ENCODE data around the gene ELL2.

DNA sequence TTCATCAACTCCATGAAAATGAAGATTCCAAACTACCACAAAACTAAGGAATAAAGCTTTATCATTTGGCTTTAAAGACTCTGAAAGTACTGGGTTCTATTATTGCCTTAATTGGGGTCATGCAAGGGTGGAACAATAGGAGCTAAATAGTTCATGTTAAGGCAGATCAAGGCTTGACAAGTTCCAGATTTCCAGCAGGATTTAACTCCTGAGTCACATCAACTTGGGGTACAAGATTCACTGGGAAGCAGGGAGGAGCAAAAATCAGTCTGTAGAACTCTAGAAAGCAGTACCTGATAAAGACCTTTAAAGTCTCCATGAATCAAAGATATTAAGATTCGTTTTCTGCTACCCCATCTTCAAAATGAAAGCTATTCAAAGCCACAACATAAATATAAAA is 97.2 kb downstream of the ELL2 start:
- TF ChIP-seq POLR2AphosphoS5 (IDR thresholded peaks at IDR 0.05) (no peak), POLR2A (IDR thresholded peaks at IDR 0.05) (no peak)
- TF ChIP-seq, protein P1, sequence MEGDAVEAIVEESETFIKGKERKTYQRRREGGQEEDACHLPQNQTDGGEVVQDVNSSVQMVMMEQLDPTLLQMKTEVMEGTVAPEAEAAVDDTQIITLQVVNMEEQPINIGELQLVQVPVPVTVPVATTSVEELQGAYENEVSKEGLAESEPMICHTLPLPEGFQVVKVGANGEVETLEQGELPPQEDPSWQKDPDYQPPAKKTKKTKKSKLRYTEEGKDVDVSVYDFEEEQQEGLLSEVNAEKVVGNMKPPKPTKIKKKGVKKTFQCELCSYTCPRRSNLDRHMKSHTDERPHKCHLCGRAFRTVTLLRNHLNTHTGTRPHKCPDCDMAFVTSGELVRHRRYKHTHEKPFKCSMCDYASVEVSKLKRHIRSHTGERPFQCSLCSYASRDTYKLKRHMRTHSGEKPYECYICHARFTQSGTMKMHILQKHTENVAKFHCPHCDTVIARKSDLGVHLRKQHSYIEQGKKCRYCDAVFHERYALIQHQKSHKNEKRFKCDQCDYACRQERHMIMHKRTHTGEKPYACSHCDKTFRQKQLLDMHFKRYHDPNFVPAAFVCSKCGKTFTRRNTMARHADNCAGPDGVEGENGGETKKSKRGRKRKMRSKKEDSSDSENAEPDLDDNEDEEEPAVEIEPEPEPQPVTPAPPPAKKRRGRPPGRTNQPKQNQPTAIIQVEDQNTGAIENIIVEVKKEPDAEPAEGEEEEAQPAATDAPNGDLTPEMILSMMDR (IDR thresholded peaks at IDR 0.05) = no peak
